CD4-positive, alpha-beta T cell treated with Interleukin-2 at 100 ng/mL for 4 hours (primary cell): ENCODE results near the gene DCUN1D2.
"Not testable (repeated sequence)": the region's sequence is repeated elsewhere in the genome, so short reads cannot be mapped to it uniquely, and the experiment has no call there.

Source experiments
- DNase-seq: peaks from one replicate; pipeline ENCODE4 v3.0.0-alpha.2; 2020; ENCODE audit warnings: low spot score

Gene DCUN1D2

DNA sequence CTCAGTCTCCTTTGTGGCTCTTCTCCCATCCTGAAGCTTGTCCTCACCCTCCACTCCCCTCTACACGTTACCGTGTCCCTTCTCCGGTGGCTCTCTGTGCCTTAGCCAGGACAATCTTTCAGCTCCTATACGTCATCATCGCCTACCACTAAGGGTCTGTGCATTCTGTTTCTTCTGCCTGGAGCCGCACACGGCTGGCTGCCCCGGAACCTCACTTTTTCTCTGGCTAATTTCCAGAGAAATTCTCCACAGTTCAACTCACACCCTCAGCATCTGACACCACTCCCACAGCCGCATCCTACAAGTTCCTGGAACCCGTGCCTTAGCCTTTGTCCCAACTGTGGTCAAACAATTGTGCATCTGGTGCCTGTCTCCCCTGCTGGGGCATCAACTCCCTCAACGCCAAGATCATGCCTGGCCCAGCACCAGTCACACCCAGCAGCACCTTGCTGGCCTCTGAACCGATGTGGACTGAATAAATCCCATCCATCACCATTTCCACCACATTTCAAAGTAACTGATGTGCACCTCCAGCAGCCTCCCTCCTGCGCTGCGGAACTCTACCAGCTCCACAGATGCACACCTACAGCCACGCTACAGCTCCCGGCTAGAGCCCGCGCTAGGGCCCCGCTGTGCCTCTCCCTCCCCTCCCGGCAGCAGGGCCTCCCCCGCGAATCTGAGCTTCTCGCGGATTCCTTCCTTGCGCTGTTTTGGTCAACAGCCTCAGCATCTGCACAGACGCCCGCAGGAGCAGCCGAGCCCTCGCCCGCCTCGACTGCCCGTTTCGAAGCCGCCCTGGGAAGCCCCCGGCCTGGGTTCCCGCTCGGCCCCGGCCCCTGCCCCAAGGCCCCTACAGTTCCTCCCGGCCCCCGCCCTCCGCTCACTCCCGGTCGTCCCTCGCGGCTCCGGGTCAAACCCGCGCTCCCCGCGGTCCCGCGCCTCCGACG lies 689 bp downstream of the DCUN1D2 start:
- peak; percentile 20 for DNase-seq

DNA sequence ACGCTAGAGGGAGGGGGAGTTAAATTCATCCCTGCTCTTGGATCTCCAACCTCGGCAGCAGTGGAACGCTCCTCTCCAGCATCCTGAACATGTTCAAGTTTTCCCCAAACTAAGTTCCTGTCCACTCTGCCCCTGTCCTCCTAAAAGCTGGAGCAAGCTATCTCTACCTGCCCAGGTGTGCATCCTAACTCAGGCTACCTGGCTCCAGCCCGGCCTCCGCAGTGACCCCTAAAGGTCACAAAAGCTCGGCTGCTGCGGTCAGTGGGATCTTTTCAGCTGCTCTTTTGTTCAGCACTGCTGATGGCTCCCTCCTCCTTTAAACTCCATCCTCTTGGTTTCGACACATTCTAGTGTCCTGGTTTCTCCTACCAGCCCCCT lies 1.4 kb downstream of the DCUN1D2 start:
- DNase-seq = no peak

DNA sequence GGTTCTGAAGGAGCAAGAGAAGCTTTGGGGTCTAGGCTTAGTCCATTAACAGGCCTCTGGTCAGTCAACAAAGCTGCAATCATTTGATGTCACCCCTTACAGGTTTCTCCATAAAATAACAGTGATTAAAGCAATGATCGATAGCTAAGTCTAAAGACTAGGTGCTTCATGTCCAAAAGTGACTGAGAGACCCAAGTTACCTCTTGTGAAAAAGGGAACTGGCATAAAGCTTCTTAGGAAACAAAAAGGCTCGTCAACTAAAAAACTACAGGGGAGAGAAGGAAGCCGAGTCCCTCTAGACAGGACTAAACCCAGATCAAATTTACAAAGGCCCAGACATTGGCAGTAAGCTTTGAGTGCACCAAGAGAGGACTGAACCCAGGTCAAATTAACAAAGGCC lies 2.2 kb downstream of the DCUN1D2 start:
- no peak for DNase-seq

- no peak for DNase-seq
These were observed 3.8 kb downstream of the DCUN1D2 start for GRCh38 chr13:113486698-113487097.

DNA sequence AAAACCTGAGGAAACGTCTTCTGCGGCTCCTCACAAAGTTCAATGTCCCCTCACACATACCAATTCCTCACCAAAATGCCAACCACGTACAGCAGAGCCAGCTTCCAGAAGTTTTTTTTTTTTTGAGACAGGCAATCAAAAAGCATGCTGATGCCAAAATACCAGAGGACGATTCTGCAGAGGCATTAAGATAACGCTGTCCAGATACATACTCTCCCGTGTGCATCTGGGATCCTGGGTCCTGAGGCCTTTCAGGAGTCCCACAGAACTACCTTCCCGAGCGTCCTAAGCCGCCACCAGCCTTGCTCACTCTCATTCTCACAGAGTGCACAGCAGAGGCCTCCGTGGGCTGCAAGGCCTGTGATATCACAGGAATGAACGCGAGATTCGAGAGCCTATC lies 5.0 kb downstream of the DCUN1D2 start:
- no peak for DNase-seq

GRCh38 chr13:113483504-113484293 lies 6.8 kb downstream of the DCUN1D2 start:
- DNase-seq = no peak

DNA sequence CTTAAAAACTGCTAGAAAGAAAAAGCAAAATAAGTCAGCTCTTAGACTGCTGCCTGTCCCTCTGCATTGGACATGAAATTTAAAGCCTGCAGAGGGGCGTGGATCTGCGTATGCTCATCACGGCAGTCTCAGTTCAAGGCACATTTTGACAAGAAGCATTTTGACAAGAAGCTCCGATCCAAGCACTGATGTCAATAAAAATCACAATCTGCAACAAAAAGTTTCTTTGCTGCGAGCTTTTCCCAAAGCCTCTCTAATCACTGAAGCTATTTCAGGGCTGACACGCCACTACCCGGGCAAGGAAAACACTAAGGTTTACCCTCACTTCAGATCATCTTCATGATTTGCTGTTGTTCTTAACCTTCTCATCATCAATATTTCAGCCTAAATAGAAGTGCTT lies 7.4 kb downstream of the DCUN1D2 start:
- DNase-seq = no peak

GRCh38 chr13:113479179-113479578 lies 11.3 kb downstream of the DCUN1D2 start:
- DNase-seq = no peak

DNA sequence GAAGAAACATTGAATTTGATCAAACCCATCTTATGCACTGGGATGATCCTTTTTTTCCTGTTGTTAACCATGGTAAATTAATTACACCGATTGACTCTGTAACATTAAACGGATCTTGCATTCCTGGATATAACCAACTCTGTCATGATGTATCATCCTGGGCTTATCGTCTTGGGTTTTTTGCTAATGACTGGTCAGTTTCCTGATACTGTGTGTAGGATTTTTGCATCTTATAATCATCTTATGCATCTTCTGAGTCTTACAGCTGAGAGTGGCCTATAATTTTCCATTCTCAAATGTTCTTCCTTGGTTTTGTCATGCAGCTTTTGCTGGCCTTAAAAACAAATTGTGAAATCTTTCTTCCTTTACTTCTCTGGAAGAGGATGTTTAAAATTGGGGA lies 12.8 kb downstream of the DCUN1D2 start:
- DNase-seq = no peak

GRCh38 chr13:113476811-113477210 lies 13.7 kb downstream of the DCUN1D2 start:
- DNase-seq = no peak

GRCh38 chr13:113475911-113476310 lies 14.6 kb downstream of the DCUN1D2 start:
- no peak for DNase-seq

DNA sequence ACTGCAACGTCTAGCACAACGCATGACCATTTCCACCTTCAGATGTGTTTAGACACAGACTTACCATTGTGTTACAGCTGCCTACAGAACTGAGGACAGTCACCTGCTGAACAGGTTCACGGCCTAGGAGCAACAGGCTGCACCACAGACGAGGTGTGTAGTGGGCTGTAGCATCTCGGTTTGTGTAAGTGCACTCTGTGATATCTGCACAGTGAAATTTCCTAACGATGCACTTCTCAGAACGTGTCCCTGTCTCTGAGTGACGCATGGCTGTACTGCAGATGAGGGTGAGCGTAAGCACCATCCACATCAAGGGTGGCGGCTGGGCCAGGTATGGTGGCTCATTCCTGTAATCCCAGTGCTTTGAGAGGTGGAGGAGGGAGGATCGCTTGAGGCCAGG lies 15.2 kb downstream of the DCUN1D2 start:
- DNase-seq = no peak

DNA sequence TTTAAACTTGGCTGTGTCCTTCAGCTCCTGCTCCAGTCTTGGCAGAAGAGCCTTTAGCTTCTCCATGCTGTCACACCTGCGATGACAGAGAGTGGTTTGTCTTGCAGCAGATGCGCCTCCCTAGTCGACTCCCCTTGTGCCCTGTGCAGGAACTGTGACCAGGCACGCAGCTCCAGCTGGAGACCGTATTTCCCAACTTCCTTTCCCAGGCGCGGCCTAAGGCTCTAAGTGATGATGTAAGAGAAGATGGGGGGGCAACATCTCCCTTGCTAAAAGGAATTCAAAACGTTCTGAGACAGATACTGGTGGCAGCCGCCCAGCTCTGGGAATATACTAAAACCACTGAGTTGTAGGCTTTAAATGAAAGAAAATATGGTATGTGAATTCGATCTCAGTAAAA lies 16.3 kb downstream of the DCUN1D2 start:
- DNase-seq = no peak

- DNase-seq = no peak
These were observed 18.0 kb downstream of the DCUN1D2 start for GRCh38 chr13:113472355-113473025.

DNA sequence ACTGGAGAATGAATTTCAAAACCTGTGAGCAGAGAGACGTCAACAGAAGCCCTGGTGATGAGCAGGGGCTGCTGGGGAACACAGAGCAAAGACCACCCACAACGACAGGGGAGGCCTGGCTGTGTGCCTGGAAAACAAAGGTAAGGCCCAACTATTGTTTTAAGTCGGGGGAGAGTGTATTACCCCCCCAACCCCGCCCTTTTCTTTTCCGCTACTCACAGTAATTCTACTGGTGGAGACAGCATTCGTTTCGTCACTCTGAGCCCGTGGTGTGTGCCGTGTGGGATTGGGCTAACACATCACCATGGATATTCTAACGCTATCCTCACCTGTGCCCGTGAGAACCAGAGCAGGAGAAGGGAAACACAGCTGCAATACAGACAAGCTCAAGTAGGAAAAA lies 18.7 kb downstream of the DCUN1D2 start:
- DNase-seq = no peak

GRCh38 chr13:113470635-113471163 lies 19.8 kb downstream of the DCUN1D2 start:
- DNase-seq = not testable (repeated sequence)

DNA sequence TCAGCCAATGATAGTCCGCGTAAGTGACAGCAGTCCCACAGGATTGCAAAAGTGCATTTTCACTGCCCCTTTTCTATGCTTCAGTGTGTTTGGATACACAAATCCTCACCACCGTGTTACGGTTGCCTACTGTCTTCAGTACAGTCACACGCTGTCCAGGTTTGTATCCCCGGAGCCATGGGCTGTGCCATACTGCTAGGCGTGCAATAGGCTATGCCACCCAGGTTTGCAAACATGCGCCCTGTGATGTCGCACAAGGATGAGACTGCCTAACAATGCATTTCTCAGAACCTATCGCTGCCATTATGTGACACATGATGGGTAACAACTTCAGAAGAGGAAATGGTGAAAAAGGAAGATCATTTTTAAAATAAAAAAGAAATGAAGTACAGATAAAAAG lies 20.4 kb downstream of the DCUN1D2 start:
- DNase-seq = no peak

GRCh38 chr13:113469582-113469981 lies 20.9 kb downstream of the DCUN1D2 start:
- no peak for DNase-seq

GRCh38 chr13:113468472-113469201 lies 21.9 kb downstream of the DCUN1D2 start:
- no peak for DNase-seq

GRCh38 chr13:113468029-113468428 lies 22.5 kb downstream of the DCUN1D2 start:
- no peak for DNase-seq

- no peak for DNase-seq
These were observed 24.1 kb downstream of the DCUN1D2 start for GRCh38 chr13:113466383-113466782.

- DNase-seq = no peak
These were observed 25.2 kb downstream of the DCUN1D2 start for GRCh38 chr13:113465300-113465699.
